NCI-H345 treated with DMSO at 0.1 percent for 48 hours (cell line): ENCODE results near the gene TRIM47.

ENCODE experiments used
- DNase-seq: peaks from one replicate; lab custom pipeline; 2025; ENCODE audit not compliant: unreplicated experiment; lab: John Stamatoyannopoulos, UW

TRIM47 gene

GRCh38 chr17:75847614-75848522, 30.5 kb downstream of the TRIM47 start:
- no peak for DNase-seq

GRCh38 chr17:75846692-75847613, 31.4 kb downstream of the TRIM47 start:
- DNase-seq = no peak

GRCh38 chr17:75845933-75846691, 32.3 kb downstream of the TRIM47 start:
- no peak for DNase-seq

GRCh38 chr17:75845058-75845711, 33.2 kb downstream of the TRIM47 start:
- DNase-seq = no peak

- no peak for DNase-seq
Observed at GRCh38 chr17:75844530-75845057, 33.8 kb downstream of the TRIM47 start.

GRCh38 chr17:75843577-75844529, 34.5 kb downstream of the TRIM47 start, which contains the start of gene UNC13D:
Gene UNC13D, minus strand, starts transcription at chr17:75844404. Its CDS starts 67 bp downstream, at chr17:75844337.
- no peak for DNase-seq

DNA sequence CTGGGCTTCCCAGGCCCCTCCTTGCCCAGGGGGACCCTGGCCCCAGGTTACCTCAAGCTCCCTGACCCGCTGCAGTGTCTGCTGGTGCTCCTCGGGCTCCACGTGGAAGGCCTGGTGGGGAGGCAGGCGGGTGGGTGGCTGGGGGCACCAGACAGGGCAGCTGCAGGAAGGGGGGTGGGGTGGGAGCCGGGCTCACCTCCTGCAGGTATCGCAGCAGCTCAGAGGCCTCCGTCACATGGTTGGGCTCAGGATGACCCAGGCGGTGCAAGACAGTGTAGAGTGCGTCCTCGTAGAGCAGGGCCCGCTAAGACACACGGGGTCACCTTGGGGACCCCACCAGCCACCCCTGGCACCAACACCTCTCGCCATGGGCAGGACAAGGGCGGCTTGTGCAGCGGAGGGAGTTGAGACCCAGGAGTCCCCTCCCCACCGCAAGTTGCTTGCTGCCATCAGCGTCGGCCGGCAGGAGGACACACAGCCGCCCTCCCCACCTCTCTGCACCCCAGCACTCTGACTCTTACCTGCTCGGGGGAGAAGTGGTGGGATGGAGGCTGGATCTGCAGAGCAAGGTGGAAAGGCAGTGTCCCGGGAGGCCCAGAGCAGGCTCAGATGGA, 35.3 kb downstream of the TRIM47 start:
- DNase-seq = no peak

- no peak for DNase-seq
Observed at GRCh38 chr17:75842411-75842810, 36.0 kb downstream of the TRIM47 start.

DNA sequence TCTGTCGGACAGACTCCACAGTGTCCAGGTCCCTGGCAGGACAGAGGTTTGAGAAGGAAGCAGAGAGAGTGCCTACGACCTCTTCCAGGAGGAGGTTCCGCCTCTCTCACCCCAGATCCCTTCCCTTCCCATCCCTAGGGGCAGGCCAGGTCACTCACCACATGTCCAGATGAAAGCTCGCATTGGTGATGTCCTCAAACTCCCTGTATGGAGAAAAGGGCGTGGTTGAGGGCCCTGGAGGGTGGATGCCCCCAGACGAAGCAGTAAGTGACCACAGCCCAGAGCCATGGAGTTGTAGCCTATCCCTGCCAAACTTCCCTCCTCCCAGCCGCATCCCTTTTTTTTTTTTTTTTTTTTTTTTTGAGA, 37.6 kb downstream of the TRIM47 start:
- no peak for DNase-seq

DNA sequence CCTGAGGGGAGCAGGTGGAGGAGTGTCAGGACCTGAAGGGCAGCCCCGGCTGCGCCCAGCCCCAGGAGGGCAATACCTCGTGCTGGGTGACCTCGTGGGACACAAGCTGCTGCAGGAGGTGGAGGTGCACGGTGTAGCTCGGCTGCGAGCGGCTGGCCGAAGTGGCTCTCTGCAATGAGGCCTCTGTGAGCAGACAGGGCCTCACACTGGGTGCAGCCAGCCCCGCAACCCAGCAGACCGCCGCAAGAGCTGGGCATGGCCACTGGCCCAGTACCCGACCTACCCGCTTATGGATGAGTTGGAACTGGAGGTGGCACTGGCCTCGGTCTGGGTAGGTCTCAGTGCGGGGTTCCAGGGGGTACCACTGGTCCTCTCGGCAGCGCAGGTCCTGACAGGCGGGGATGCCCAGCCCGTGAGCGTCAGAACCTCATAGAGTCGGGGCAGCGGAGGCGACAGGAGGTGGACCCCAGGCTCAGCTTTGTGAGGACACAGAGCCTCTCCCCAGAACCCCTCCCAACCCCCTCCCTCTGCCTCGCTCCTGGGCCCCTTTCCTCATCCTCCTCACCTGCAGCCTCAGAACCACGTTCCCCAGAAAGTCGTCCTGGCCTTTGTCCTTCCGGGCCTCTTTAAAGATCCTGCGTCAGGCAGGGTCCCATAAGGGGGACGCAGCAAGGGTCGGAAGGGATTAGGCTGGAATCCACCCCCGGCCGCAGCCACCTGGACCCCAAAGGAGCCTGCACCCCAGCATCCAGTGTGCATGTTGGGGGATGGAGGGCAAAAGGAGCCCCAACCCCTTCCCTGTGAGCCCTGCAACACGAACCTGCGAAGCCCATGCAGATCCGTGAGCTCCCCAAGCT, 38.2 kb downstream of the TRIM47 start:
- no peak for DNase-seq

- no peak for DNase-seq
Observed at GRCh38 chr17:75838410-75838809, 40.0 kb downstream of the TRIM47 start.

- no peak for DNase-seq
Observed at GRCh38 chr17:75837899-75838298, 40.5 kb downstream of the TRIM47 start.

- DNase-seq = no peak
Observed at GRCh38 chr17:75836605-75837004, 41.8 kb downstream of the TRIM47 start.

DNA sequence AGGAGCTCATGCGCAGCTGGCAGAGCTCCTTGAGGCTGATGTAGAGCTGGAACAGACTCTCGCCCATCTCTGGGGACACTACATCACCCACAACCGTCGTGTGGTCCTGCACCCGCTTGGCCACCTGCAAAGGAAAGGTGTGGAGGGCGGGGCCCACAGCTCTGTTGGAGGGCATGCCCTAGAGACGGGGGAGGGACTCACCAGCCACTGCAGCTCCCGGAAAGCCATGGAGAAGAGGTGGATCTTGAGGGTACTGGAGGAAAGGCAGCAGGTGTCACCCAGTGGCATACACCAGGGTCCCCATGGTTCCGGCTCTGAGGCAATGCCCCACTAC, 42.8 kb downstream of the TRIM47 start:
- no peak for DNase-seq

DNA sequence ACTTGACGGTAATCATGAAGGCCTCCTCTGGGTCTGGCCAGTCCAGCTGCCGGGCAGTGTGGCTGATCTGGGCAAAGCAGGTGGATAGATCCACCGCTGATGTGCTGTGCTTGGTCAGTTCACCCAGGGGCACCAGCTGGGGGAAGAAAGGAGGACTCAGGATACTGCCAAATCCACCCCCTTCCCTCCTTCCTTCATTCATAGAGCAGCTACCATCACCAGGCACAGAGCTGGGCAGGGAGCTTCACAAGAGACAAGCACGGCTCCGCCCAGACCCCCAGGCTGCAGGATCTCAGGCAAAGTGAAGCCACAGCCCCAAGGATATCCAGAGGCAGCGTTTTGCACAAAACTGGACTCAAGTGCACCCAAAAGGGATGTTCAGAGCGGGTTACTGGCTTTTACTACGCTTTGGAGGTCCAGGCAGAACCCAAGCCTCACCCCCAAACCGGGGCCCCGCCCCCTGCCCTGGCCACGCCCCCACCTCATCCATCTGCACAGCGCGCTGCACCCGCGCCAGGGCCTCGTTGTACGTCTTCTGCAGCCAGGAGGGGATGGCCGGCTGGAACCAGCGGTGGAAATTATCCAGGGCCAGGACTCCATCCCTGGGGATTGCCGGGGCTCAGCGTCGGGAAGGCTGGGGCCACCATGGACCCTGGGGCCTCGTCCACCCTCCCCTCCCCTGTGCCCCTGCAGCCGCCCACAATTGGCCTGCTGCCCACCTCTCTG, 43.3 kb downstream of the TRIM47 start:
- DNase-seq = no peak

GRCh38 chr17:75834279-75834920, 44.0 kb downstream of the TRIM47 start:
- DNase-seq = no peak
